Measurements from ENCODE around the gene CST7. TPM values are rescaled to one million over a fixed set of nuclear protein-coding genes. Genes with fewer than 3 reads are reported as not detected.

Gene CST7
- total RNA-seq, 1 experiment from 2014 or later, result not detected

DNA sequence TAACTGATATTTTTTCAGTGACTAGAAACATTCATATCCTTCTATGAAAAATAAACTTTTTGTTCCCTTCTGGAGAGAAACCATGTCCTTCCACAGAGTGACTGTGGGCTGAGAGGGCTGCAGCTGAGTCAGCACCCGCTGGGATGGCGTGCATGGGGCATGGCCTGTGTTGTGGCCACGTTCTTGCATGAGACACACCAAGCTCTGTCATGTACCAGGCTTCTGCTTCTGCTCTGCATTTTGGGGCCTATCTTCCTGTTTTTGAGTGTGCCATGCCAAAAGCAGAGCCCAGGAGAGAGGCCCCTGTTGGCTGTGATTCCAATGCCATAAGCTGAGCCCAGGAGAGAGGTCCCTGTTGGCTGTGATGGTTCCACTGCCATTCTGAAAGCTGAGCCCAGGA is 32.7 kb downstream of the CST7 start:
- H3K9me3 ChIP-seq (ENCODE audit: low read depth, low read length, poor library complexity, severe bottlenecking), result no peaks in the 10 kb centered on the region
- no peak overlapping the region for H3K27ac ChIP-seq (ENCODE audit: low read depth, low read length, poor library complexity, severe bottlenecking)
- peaks cover 24% of the 10 kb centered on the region for H3K36me3 ChIP-seq (ENCODE audit: insufficient read depth, low read length, poor library complexity, severe bottlenecking)
- no peak overlapping the region for H3K4me3 ChIP-seq (ENCODE audit: low read depth, low read length, poor library complexity, severe bottlenecking)
- H3K27me3 ChIP-seq (replicated peaks; ENCODE audit: insufficient read depth, low read depth, low read length, poor library complexity), result no peaks in the 10 kb centered on the region
- ChIA-PET CTCF (no interaction called here), POLR2A (ENCODE audit: low non-redundant PET) (no interaction called here)
- DNase-seq (ENCODE audit: low spot score), result no peak
- no TSS peak for BruUV-seq (replicated peaks)
- H3K4me1 ChIP-seq (ENCODE audit: insufficient read depth, low read length, poor library complexity, severe bottlenecking), result no peaks in the 10 kb centered on the region
- TF ChIP-seq, protein P1, sequence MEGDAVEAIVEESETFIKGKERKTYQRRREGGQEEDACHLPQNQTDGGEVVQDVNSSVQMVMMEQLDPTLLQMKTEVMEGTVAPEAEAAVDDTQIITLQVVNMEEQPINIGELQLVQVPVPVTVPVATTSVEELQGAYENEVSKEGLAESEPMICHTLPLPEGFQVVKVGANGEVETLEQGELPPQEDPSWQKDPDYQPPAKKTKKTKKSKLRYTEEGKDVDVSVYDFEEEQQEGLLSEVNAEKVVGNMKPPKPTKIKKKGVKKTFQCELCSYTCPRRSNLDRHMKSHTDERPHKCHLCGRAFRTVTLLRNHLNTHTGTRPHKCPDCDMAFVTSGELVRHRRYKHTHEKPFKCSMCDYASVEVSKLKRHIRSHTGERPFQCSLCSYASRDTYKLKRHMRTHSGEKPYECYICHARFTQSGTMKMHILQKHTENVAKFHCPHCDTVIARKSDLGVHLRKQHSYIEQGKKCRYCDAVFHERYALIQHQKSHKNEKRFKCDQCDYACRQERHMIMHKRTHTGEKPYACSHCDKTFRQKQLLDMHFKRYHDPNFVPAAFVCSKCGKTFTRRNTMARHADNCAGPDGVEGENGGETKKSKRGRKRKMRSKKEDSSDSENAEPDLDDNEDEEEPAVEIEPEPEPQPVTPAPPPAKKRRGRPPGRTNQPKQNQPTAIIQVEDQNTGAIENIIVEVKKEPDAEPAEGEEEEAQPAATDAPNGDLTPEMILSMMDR (conservative IDR thresholded peaks at IDR 0.05; ENCODE audit: low read depth, low read length), result no peak
- no peak for TF ChIP-seq EZH2 (IDR thresholded peaks at IDR 0.05; ENCODE audit: borderline replicate concordance, low read depth, low read length, poor library complexity, severe bottlenecking)
- intact Hi-C loops (cut with micrococcal nuclease; ENCODE audit: unreplicated experiment), result no loop called here

DNA sequence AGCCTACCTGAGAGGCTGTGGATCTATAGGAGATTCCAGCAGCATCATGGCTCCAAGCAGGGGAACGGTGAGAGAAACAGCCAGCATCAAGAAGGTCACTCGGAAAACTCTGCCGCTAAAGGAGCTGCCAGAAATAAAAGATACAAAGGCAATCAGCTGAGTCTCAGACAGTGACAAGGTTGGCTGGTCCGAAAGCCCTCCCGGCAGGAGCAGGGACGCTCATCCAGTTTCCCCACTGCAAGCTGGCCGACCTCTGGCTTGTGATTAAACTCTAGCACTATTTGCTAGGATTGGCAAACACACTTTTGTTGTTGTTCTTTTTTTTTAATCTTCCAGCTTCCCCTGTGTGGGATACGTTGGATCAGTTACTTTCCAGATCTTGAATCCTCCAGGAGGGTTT is 34.8 kb downstream of the CST7 start:
- Histone ChIP-seq H3K27ac (ENCODE audit: low read depth, low read length, poor library complexity, severe bottlenecking) (no peak overlapping the region), H3K36me3 (ENCODE audit: insufficient read depth, low read length, poor library complexity, severe bottlenecking) (peaks cover 12% of the 10 kb centered on the region), H3K4me1 (ENCODE audit: insufficient read depth, low read length, poor library complexity, severe bottlenecking) (no peaks in the 10 kb centered on the region), H3K4me3 (ENCODE audit: low read depth, low read length, poor library complexity, severe bottlenecking) (no peak overlapping the region), H3K9me3 (ENCODE audit: low read depth, low read length, poor library complexity, severe bottlenecking) (no peaks in the 10 kb centered on the region), H3K27me3 (replicated peaks; ENCODE audit: insufficient read depth, low read depth, low read length, poor library complexity) (no peaks in the 10 kb centered on the region)
- intact Hi-C loops (cut with micrococcal nuclease; ENCODE audit: unreplicated experiment), result no loop called here
- ChIA-PET CTCF (no interaction called here), POLR2A (ENCODE audit: low non-redundant PET) (interaction anchor here (0.8 kb wide), 1 partner anchor 1241 kb away, joined by 3 read pairs; no protein-coding TSS in a partner anchor)
- DNase-seq (ENCODE audit: low spot score), result no peak
- TF ChIP-seq EZH2 (IDR thresholded peaks at IDR 0.05; ENCODE audit: borderline replicate concordance, low read depth, low read length, poor library complexity, severe bottlenecking), result no peak
- BruUV-seq (replicated peaks), result no TSS peak

DNA sequence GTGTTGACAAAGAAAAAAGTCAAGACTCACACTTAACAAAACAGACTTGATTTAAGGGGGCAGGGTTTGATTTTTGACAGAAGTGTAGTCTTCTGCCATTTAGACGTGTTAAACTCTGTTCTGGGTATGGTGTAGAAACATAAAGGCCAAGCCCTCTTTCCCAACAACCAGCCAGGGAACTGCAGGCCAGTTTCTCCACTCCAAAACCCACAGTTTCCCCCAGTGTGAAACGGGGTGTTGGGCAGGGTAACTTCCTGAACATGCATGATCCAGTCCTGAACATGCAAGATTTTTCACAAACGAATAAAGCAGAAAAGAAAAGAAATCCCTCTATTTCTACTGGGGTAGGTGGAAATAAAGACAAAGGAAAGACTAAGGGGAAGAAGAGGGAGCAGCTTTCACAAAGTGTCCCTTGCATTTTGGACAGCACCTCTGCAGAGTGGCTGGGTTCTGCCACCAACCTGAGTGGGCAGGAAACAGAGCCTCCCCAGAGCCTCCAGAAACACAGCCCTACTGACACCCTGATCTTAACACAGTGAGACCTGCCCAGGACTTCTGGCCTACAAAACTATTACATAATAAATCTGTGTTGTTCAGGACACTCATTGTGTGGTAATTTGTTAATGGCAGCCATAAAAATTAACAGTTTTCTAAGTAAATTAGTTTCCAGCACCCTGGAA is 36.0 kb downstream of the CST7 start:
- TF ChIP-seq EZH2 (IDR thresholded peaks at IDR 0.05; ENCODE audit: borderline replicate concordance, low read depth, low read length, poor library complexity, severe bottlenecking), result no peak
- TF ChIP-seq, protein P1 (conservative IDR thresholded peaks at IDR 0.05; ENCODE audit: low read depth, low read length), result no peak
- Histone ChIP-seq H3K4me1 (ENCODE audit: insufficient read depth, low read length, poor library complexity, severe bottlenecking) (no peaks in the 10 kb centered on the region), H3K36me3 (ENCODE audit: insufficient read depth, low read length, poor library complexity, severe bottlenecking) (peaks cover 12% of the 10 kb centered on the region), H3K9me3 (ENCODE audit: low read depth, low read length, poor library complexity, severe bottlenecking) (no peaks in the 10 kb centered on the region), H3K27me3 (replicated peaks; ENCODE audit: insufficient read depth, low read depth, low read length, poor library complexity) (no peaks in the 10 kb centered on the region), H3K27ac (ENCODE audit: low read depth, low read length, poor library complexity, severe bottlenecking) (no peak overlapping the region), H3K4me3 (ENCODE audit: low read depth, low read length, poor library complexity, severe bottlenecking) (no peak overlapping the region)
- DNase-seq (ENCODE audit: low spot score), result no peak
- intact Hi-C loops (cut with micrococcal nuclease; ENCODE audit: unreplicated experiment), result no loop called here
- ChIA-PET CTCF (no interaction called here), POLR2A (ENCODE audit: low non-redundant PET) (no interaction called here)
- no TSS peak for BruUV-seq (replicated peaks)

DNA sequence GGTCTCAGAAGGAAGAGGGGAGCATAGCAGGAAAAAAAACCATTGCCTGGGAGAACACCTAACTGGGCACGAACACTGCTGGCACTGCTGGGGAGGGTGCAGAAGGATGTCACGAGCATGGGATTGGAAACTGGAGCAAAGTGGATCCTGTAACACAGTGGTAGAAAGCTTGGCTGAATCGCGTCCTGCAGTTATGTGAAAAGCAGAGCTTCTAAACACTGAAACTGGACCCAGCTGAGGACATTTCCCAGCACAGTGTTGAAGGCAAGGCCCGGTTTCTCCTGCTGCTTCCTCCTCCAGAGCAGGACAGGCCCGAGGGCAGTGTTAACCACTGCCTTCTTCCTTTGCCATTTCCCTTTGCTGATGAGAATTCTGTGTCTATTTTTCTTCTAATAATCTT is 36.7 kb downstream of the CST7 start:
- Histone ChIP-seq H3K4me3 (ENCODE audit: low read depth, low read length, poor library complexity, severe bottlenecking) (no peak overlapping the region), H3K9me3 (ENCODE audit: low read depth, low read length, poor library complexity, severe bottlenecking) (no peaks in the 10 kb centered on the region), H3K36me3 (ENCODE audit: insufficient read depth, low read length, poor library complexity, severe bottlenecking) (peaks cover 12% of the 10 kb centered on the region), H3K4me1 (ENCODE audit: insufficient read depth, low read length, poor library complexity, severe bottlenecking) (peaks cover under 1% of the 10 kb centered on the region), H3K27ac (ENCODE audit: low read depth, low read length, poor library complexity, severe bottlenecking) (no peak overlapping the region), H3K27me3 (replicated peaks; ENCODE audit: insufficient read depth, low read depth, low read length, poor library complexity) (no peaks in the 10 kb centered on the region)
- CTCF ChIA-PET, result no interaction called here
- POLR2A ChIA-PET (ENCODE audit: low non-redundant PET), result no interaction called here
- no peak for TF ChIP-seq EZH2 (IDR thresholded peaks at IDR 0.05; ENCODE audit: borderline replicate concordance, low read depth, low read length, poor library complexity, severe bottlenecking)
- TF ChIP-seq, protein P1 (conservative IDR thresholded peaks at IDR 0.05; ENCODE audit: low read depth, low read length), result no peak
- intact Hi-C loops (cut with micrococcal nuclease; ENCODE audit: unreplicated experiment), result no loop called here
- BruUV-seq (replicated peaks), result no TSS peak
- DNase-seq (ENCODE audit: low spot score), result no peak
